ENCODE results near the gene C8G.

DNA sequence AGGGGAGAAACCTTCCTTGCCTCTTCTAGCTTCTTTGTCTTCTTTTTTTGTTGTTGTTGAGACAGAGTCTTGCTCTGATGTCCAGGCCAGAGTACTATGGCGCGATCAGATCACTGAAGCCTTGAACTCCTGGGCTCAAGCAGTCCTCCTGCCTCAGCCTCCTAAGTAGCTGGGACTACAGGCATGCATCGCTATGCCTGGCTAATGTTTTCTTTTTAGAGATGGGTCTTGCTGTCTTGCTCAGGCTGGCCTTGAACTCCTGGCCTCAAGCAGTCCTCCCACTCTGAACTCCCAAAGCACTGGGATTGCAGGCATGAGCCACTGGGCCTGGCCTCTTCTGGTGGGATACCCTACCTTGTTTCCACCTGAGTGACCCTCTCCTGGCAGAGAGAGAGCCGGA lies 43.8 kb downstream of the C8G start:
- TF ChIP-seq POLR2AphosphoS5 (IDR thresholded peaks at IDR 0.05; ENCODE audit: low read depth, low read length) = no peak
- TF ChIP-seq POLR2A (IDR thresholded peaks at IDR 0.05; ENCODE audit: low read depth, low read length) = no peak
